Left renal cortex interstitium (tissue), 4 donors: Measurements from ENCODE around the gene SLC44A1. TPM values are rescaled to one million over a fixed set of nuclear protein-coding genes. Genes with fewer than 3 reads are reported as not detected.

ENCODE experiments used
- DNase-seq, 4 donors: peaks; one replicate each; pipeline ENCODE4 v3.0.0-alpha.2; 2013; ENCODE audit warnings: low read depth in 4 of 4, low spot score in 2 of 4, missing footprints in 1 of 4
- polyA plus RNA-seq, 4 donors: library from polyadenylated mRNA; unstranded; fragments of 120-200 nt; gene quantifications; one replicate each; pipeline ENCODE4 v1.2.1, GENCODE V29; 2013; ENCODE audit not compliant: insufficient read length in 4 of 4

Gene SLC44A1
- polyA plus RNA-seq, 4 donors, result 44.0 to 61.1 (median 48.8) TPM

- DNase-seq, result no peak
Measured at GRCh38 chr9:105296445-105296844, 52.0 kb downstream of the SLC44A1 start.

- DNase-seq, result no peak
Measured at GRCh38 chr9:105296877-105297287, 52.4 kb downstream of the SLC44A1 start.

GRCh38 chr9:105297442-105298075 lies 53.1 kb downstream of the SLC44A1 start:
- DNase-seq, result no peak

- DNase-seq, result no peak
Measured at GRCh38 chr9:105299190-105299854, 54.9 kb downstream of the SLC44A1 start.

- DNase-seq, result no peak
Measured at GRCh38 chr9:105302728-105303127, 58.3 kb downstream of the SLC44A1 start.

- no peak for DNase-seq
Measured at GRCh38 chr9:105305856-105306255, 61.4 kb downstream of the SLC44A1 start.

- DNase-seq, result no peak
Measured at GRCh38 chr9:105306351-105307140, 62.1 kb downstream of the SLC44A1 start.

- no peak for DNase-seq
Measured at GRCh38 chr9:105307591-105308130, 63.2 kb downstream of the SLC44A1 start.

GRCh38 chr9:105308461-105309341 lies 64.2 kb downstream of the SLC44A1 start:
- no peak for DNase-seq

GRCh38 chr9:105309531-105309931 lies 65.1 kb downstream of the SLC44A1 start:
- no peak for DNase-seq

GRCh38 chr9:105311306-105311705 lies 66.9 kb downstream of the SLC44A1 start:
- no peak for DNase-seq

- DNase-seq, result no peak
Measured at GRCh38 chr9:105313238-105313637, 68.8 kb downstream of the SLC44A1 start.

- DNase-seq, result no peak
Measured at GRCh38 chr9:105316703-105317102, 72.3 kb downstream of the SLC44A1 start.

GRCh38 chr9:105318729-105319191 lies 74.3 kb downstream of the SLC44A1 start:
- DNase-seq, result no peak

GRCh38 chr9:105319202-105319813 lies 74.9 kb downstream of the SLC44A1 start:
- no peak for DNase-seq

- DNase-seq, result no peak
Measured at GRCh38 chr9:105320568-105320967, 76.1 kb downstream of the SLC44A1 start.

- no peak for DNase-seq
Measured at GRCh38 chr9:105328296-105328695, 83.8 kb downstream of the SLC44A1 start.

- DNase-seq, result no peak
Measured at GRCh38 chr9:105328872-105329718, 84.6 kb downstream of the SLC44A1 start.

- no peak for DNase-seq
Measured at GRCh38 chr9:105329719-105330062, 85.2 kb downstream of the SLC44A1 start.
